Spleen (tissue), 7 donors: ENCODE data around the gene DDX54.

Experiments used
- CTCF ChIP-seq, 11 experiments: fragments of 200-600 bp in 7 of 11; fragments of 450-650 bp in 4 of 11; sonication (generic) in 4 of 11; IDR thresholded peaks in 8 of 11; conservative IDR thresholded peaks in 3 of 11; 1 replicate in 7 of 11; 2 replicates in 4 of 11; pipeline versions ENCODE4 v1.4.0 to v1.8.0; 2016 to 2021; ENCODE audit warnings: antibody characterized with exemption in 11 of 11, inconsistent platforms in 4 of 11, mild to moderate bottlenecking in 1 of 11
- POLR2A ChIP-seq, 3 donors: fragments of 450-650 bp; IDR thresholded peaks; one replicate each; pipeline ENCODE4 v1.5.1; 2017; ENCODE audit warnings: antibody characterized with exemption in 3 of 3, mild to moderate bottlenecking in 1 of 3
- POLR2AphosphoS5 ChIP-seq, 3 donors: sonication (generic); formaldehyde crosslinking; IDR thresholded peaks; one replicate each; pipeline ENCODE4 v1.5.1; 2017; ENCODE audit warnings: antibody characterized with exemption in 3 of 3
- donor health status: DM: no; HTN: no; CAD: no; lungs with moderate emphysema.
- donor health status: DM: no; HTN: no; CAD: no.
- donor health status: DM: no; HTN: no; CAD: no.

- TF ChIP-seq POLR2AphosphoS5 (IDR thresholded peaks at IDR 0.05) (no peak), CTCF (IDR thresholded peaks at IDR 0.05 in 8 of 11, conservative IDR thresholded peaks at IDR 0.05 in 3 of 11) (no peak), POLR2A (IDR thresholded peaks at IDR 0.05) (no peak)
Observed at GRCh38 chr12:113162102-113163029, 22.9 kb downstream of the DDX54 start.
